Measurements from ENCODE around the gene SPATA1. TPM values are rescaled to one million over a fixed set of nuclear protein-coding genes. Genes with fewer than 3 reads are reported as not detected.
"Not testable (repeated sequence)": the region's sequence is repeated elsewhere in the genome, so short reads cannot be mapped to it uniquely, and the experiment has no call there.

SPATA1 gene
- total RNA-seq, 1 donor from 2014 or later = 7.2 TPM

- no peak for DNase-seq (ENCODE audit: extremely low read depth, low read depth, low spot score)
Observed at GRCh38 chr1:84584126-84584525, 77.9 kb downstream of the SPATA1 start.

- DNase-seq (ENCODE audit: extremely low read depth, low read depth, low spot score) = no peak
Observed at GRCh38 chr1:84585803-84586202, 79.6 kb downstream of the SPATA1 start.

- no peak for DNase-seq (ENCODE audit: extremely low read depth, low read depth, low spot score)
Observed at GRCh38 chr1:84587099-84587498, 80.9 kb downstream of the SPATA1 start.

DNA sequence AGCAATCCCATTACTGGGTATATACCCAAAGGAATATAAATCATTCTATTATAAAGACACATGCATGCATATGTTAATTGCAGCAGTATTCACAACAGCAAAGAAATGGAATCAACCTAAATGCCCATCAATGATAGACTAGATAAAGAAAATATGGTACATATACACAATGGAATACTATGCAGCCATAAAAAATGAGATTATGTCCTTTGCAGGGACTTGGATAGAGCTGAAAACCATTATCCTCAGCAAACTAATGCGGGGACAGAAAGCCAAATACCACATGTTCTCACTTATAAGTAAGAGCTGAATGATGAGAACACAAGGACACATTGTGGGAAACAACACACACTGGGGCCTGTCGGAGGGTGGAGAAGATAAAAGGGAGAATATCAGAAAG, 88.8 kb downstream of the SPATA1 start:
- DNase-seq (ENCODE audit: extremely low read depth, low read depth, low spot score) = not testable (repeated sequence)

DNA sequence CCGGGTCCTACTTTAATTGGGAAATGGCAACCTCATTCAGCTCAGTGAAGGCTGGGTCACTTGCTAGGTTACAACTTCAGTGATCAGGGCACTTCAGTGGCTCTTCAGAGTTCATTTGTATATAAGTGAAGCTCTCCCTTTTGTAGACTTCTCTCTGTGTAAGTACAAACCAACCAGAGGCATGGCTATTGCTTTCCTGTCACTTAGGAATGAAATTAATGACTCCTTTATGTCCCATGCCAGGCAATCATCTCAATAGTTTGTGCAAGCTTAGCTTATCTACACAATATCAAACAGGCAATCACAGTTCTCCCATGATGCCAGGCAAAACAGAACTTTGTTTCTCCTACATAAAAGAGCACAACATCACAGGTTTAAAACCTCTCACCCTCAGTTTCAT, 90.8 kb downstream of the SPATA1 start:
- no peak for DNase-seq (ENCODE audit: extremely low read depth, low read depth, low spot score)

DNA sequence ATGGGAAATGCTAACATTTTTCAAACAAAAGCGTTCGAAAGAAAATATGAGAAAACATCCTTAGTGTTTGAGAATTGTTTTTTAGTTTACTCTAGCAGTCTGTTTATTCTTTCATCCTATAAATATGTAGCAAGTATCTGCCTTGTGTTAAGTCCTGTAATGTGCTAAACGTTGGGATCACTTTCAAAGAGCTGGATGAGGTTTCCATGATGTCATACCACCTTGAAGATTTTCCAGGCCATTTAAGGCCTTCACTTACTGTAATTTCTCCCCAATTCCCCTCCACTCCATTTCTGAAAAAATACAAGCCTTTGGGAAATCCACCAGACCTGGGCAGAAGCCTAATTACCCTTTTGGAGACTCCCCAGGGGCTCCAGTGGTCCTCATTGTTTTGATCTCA, 92.2 kb downstream of the SPATA1 start:
- DNase-seq (ENCODE audit: extremely low read depth, low read depth, low spot score) = no peak

- DNase-seq (ENCODE audit: extremely low read depth, low read depth, low spot score) = peak; percentile 58
Observed at GRCh38 chr1:84598846-84599741, 92.9 kb downstream of the SPATA1 start.

GRCh38 chr1:84600796-84601195, 94.6 kb downstream of the SPATA1 start:
- no peak for DNase-seq (ENCODE audit: extremely low read depth, low read depth, low spot score)

GRCh38 chr1:84603223-84603622, 97.0 kb downstream of the SPATA1 start:
- DNase-seq (ENCODE audit: extremely low read depth, low read depth, low spot score) = no peak

DNA sequence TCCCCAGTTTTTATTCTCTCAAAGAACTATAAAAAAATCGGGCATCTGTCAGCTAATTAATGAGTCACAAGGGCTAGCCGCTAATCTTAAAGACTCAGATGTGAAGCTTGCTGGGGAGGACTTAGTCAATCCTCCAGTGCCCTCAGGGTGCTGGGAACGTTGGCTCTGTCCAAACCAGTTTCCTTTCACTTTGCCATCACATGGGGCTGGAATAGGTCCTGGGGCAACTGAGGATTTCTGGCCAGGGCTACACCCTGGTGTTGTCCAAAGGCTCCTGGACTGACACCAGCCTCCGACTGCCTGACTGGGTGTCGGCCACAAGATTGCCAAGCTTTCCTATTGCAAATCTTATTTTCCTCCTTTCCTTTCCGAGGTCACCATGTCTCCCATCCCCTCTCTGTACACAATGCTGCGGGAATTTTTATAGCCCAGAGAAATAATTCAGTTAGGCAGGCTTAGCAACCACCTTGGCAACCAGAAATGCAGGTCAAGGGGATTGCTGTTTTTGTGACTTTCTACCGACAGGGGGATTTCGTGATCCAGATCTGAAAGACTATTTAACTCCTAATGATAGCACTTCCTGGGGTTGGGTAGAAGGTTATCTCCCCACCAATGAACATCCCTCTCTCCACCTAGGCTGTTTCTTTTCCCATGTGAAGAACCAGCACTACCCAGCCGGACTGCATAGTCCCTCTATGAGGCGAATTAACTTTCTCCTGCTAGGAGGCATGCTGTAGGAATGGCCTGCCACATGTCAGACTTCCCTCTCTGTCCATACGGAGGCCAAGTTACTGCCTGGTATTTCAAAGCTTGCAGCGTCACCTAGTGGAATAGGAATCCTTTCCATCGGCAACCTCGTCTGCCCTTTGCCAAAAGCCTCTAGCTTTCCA, 98.0 kb downstream of the SPATA1 start:
- no peak for DNase-seq (ENCODE audit: extremely low read depth, low read depth, low spot score)

GRCh38 chr1:84605157-84605556, 99.0 kb downstream of the SPATA1 start:
- no peak for DNase-seq (ENCODE audit: extremely low read depth, low read depth, low spot score)

DNA sequence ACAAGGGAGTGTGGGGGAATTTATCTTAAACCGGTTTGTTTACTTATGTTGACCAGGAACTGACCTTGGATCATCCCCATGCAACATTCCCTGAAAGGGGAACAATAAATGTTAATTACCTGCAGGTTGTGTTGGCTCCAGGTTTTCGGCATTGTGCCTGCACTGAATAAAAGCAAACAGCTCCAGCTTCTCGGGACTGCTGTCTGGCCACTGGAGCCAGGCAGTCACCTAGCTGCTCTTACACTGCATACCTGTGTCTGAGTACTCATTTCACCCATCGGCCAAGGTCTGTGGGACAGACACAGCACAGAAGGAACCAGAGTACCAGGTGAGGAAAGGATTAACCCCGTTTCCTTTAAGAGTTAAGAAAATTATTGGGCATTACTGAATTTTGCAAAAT, 100.8 kb downstream of the SPATA1 start:
- no peak for DNase-seq (ENCODE audit: extremely low read depth, low read depth, low spot score)

- no peak for DNase-seq (ENCODE audit: extremely low read depth, low read depth, low spot score)
Observed at GRCh38 chr1:84611091-84611490, 104.9 kb downstream of the SPATA1 start.

GRCh38 chr1:84611796-84612195, 105.6 kb downstream of the SPATA1 start:
- DNase-seq (ENCODE audit: extremely low read depth, low read depth, low spot score) = no peak

GRCh38 chr1:84613026-84613425, 106.8 kb downstream of the SPATA1 start:
- no peak for DNase-seq (ENCODE audit: extremely low read depth, low read depth, low spot score)

DNA sequence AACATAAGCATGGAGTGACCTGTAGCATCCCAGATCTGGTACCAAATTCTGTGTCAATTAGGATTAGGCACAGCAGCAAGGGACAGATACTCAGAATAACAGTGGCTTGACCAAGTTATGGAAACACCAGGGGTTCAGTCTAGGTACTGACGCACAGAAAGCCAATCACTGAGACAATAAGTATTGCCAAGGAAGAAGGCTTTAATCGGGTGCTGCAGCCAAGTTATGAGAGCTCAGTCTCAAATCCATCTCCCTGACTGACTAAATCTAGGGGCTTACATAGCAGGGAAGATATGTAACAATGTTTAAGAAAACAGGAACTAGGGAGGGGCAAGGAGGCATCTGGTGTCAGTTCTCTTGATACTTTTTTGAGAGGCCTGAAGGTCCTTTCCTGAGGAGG, 107.7 kb downstream of the SPATA1 start:
- no peak for DNase-seq (ENCODE audit: extremely low read depth, low read depth, low spot score)

- no peak for DNase-seq (ENCODE audit: extremely low read depth, low read depth, low spot score)
Observed at GRCh38 chr1:84615790-84616189, 109.6 kb downstream of the SPATA1 start.

Other genes starting within 250 kb of the SPATA1 start
- gene SAMD13, start 204.7 kb upstream of the SPATA1 start, total RNA-seq = 1.3 and 1.5 TPM in 2 replicates
- not detected in 2 replicates for gene DNASE2B, start 107.9 kb upstream of the SPATA1 start, total RNA-seq
- gene RPF1, start 27.1 kb upstream of the SPATA1 start, total RNA-seq = 34.6 and 44.9 TPM in 2 replicates
- 180 and 183 TPM in 2 replicates for gene GNG5, start 195 bp downstream of the SPATA1 start, total RNA-seq
- 9.0 and 11.5 TPM in 2 replicates for gene CTBS, start 68.1 kb downstream of the SPATA1 start, total RNA-seq
- 3.9 and 4.3 TPM in 2 replicates for gene SSX2IP, start 184.1 kb downstream of the SPATA1 start, total RNA-seq

All from glomerular endothelial cell (primary cell).